ENCODE data around the gene MEPCE.

- TF ChIP-seq EZH2 (IDR thresholded peaks at IDR 0.05) (no peak), POLR2AphosphoS5 (IDR thresholded peaks at IDR 0.05; ENCODE audit: borderline replicate concordance, low read depth, low read length) (no peak)
Observed at GRCh38 chr7:100464210-100464660, 34.6 kb downstream of the MEPCE start, which contains the start of gene SPACDR.
